K562 treated with DMSO at 1 percent for 12 hours (cell line): ENCODE data around the gene PFKM. TPM values are rescaled to one million over a fixed set of nuclear protein-coding genes. Genes with fewer than 3 reads are reported as not detected.

Experiments
- total RNA-seq: library from RNA; unstranded; fragments of 300-600 nt; gene quantifications from 2 replicates; pipeline ENCODE4 v1.2.3, GENCODE V29; 2022; ENCODE audit not compliant: insufficient read depth

The PFKM gene
- 19.9 and 35.6 TPM in 2 replicates for total RNA-seq

GRCh38 chr12:48119078-48119833 is at the start of gene PFKM:
Gene PFKM (plus strand): TSS chr12:48119364. CDS start chr12:48122775, 3,411 bp downstream.

GRCh38 chr12:48105867-48106680 is 13.1 kb upstream of the PFKM start, which contains the start of gene SENP1:
Gene SENP1 (minus strand): TSS chr12:48106079. CDS start chr12:48101472, 4,607 bp downstream.

GRCh38 chr12:48157018-48157888 is 38.1 kb downstream of the PFKM start, which contains the start of gene ASB8:
Gene ASB8 (minus strand): TSS chr12:48157515. CDS start chr12:48153496, 4,019 bp downstream.

GRCh38 chr12:48183091-48183875 is 64.1 kb downstream of the PFKM start, which contains the start of gene CCDC184:
Gene CCDC184 (plus strand): TSS chr12:48183644. CDS start chr12:48184123, 479 bp downstream.

Other genes with a start within 250 kb of the PFKM start
- gene VDR, start 214.4 kb upstream of the PFKM start, total RNA-seq: 1.9 and 5.5 TPM in 2 replicates
- gene TMEM106C, start 155.8 kb upstream of the PFKM start, total RNA-seq: 112 and 150 TPM in 2 replicates
- gene COL2A1, start 114.9 kb upstream of the PFKM start, total RNA-seq: not detected in 2 replicates
- gene SENP1, start 13.3 kb upstream of the PFKM start, total RNA-seq: 5.5 and 21.1 TPM in 2 replicates
- gene ASB8, start 38.2 kb downstream of the PFKM start, total RNA-seq: 15.2 and 27.0 TPM in 2 replicates
- gene CCDC184, start 64.3 kb downstream of the PFKM start, total RNA-seq: 0.26 TPM in 1 of 2 replicates, not detected in the other
- not detected in 2 replicates for gene OR10AD1, start 83.9 kb downstream of the PFKM start, total RNA-seq
- gene ZNF641, start 231.6 kb downstream of the PFKM start, total RNA-seq: 4.9 and 25.9 TPM in 2 replicates